ENCODE results near the gene FOXE3. TPM values are rescaled to one million over a fixed set of nuclear protein-coding genes. Genes with fewer than 3 reads are reported as not detected.

Gene FOXE3
- total and polyA plus RNA-seq, 2 of the 8 experiments (the other 6 are each of a cell fraction or from before 2014, with no cell fraction given) = 0.18 TPM; not detected in 1

DNA sequence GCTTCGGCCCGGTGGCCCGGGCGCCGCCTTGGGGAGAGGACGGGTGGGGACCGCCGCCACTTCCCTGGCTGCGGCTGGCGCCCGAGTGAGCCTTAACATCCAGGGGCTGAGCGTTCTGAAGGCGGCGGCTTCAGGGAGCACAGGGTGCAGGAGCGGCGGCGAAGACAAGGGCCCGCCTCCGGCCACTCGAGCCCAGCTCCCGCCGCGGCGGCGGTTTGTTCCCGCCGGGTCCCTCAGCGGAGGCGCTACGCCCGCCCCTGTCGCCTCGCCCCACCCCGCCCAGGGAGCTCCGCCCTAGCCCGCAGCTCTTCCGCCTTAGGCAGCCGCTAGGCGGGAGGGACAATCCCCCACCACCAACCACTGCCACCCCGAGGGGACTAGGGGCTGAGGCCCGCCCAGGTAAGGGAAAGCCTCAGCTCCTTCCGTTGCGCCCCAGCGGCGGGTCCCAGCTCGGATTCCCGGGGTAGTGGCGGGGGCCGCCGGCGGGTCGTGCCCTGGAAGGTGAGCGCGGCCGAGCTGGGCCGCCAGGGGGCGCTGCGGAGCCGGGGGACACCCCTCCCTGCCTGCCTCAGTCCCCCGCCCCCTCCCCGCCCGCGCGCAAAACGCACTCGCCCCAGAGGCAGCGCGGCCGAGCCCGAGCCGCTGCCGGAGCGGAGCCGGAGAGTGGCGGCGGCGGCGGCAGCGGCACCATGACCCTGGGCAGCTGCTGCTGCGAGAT is 21.5 kb downstream of the FOXE3 start, which contains the start of gene FOXD2 (continued):
- TF ChIP-seq SP1 (IDR thresholded peaks at IDR 0.05; ENCODE audit: low read depth, low read length) (no peak), KDM1A (IDR thresholded peaks at IDR 0.05; ENCODE audit: borderline replicate concordance, low read length) (no peak), TAF1 (IDR thresholded peaks at IDR 0.05; ENCODE audit: low read depth, low read length) (0 out of 2 replicates have a peak, but pooled peaks have one; percentile 14), RNF2 (IDR thresholded peaks at IDR 0.05; ENCODE audit: borderline replicate concordance, low read depth, low read length, missing control alignments, poor library complexity, severe bottlenecking) (no peak), KDM4A (IDR thresholded peaks at IDR 0.05; ENCODE audit: low read depth, low read length, severe bottlenecking) (peak; percentile 71), JUN (IDR thresholded peaks at IDR 0.05; ENCODE audit: low read depth, low read length) (no peak), JUND (IDR thresholded peaks at IDR 0.05; ENCODE audit: low read length) (no peak), POLR2AphosphoS5 (IDR thresholded peaks at IDR 0.05; ENCODE audit: low read depth, low read length) (no peak), TBP (IDR thresholded peaks at IDR 0.05; ENCODE audit: low read depth, low read length) (no peak), CREB1 (IDR thresholded peaks at IDR 0.05) (peak; percentile 29; the same call in 1 of the 2 replicates), RAD21 (IDR thresholded peaks at IDR 0.05 in 1 of 2, conservative IDR thresholded peaks at IDR 0.05 in 1 of 2; ENCODE audit: low read depth in 2 of 2, low read length in 2 of 2) (peak; percentile 30 to 38; a peak in 3 of 4 replicates), CEBPB (IDR thresholded peaks at IDR 0.05; ENCODE audit: low read depth, low read length) (no peak), BACH1 (IDR thresholded peaks at IDR 0.05; ENCODE audit: low read length) (peak; percentile 39; the same call in 1 of the 2 replicates), KDM5A (IDR thresholded peaks at IDR 0.05; ENCODE audit: low read length) (no peak), NRF1 (IDR thresholded peaks at IDR 0.05; ENCODE audit: low read depth, low read length) (no peak), HDAC6 (IDR thresholded peaks at IDR 0.05; ENCODE audit: low read depth, low read length) (no peak)
- TF ChIP-seq, protein P1, sequence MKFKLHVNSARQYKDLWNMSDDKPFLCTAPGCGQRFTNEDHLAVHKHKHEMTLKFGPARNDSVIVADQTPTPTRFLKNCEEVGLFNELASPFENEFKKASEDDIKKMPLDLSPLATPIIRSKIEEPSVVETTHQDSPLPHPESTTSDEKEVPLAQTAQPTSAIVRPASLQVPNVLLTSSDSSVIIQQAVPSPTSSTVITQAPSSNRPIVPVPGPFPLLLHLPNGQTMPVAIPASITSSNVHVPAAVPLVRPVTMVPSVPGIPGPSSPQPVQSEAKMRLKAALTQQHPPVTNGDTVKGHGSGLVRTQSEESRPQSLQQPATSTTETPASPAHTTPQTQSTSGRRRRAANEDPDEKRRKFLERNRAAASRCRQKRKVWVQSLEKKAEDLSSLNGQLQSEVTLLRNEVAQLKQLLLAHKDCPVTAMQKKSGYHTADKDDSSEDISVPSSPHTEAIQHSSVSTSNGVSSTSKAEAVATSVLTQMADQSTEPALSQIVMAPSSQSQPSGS (IDR thresholded peaks at IDR 0.05; ENCODE audit: low read length) = no peak

Data from H1 (cell line).